Measurements from ENCODE around the gene GAMT.

DNA sequence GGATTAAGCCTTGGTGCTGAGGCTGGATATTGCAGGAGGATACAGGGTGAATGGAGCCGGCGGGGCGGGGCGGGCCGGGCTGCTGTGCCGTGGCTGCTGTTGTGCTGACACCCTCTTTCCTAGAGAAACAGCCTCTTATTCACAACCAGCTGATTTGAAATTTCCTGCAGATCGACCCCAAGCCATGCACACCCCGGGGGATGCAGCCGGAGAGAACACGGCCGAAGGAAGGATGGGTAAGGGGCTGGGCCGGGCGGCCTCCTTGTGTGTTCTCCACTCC lies 17.1 kb upstream of the GAMT start:
- no peak for TF ChIP-seq MAX (IDR thresholded peaks at IDR 0.05; ENCODE audit: insufficient read depth, insufficient read length)
- TF ChIP-seq POLR2A (IDR thresholded peaks at IDR 0.05; ENCODE audit: low read depth, low read length): no peak
